Measurements from ENCODE around the gene PORCN. TPM values are rescaled to one million over a fixed set of nuclear protein-coding genes. Genes with fewer than 3 reads are reported as not detected.

Gene PORCN
- total and polyA plus RNA-seq, 9 of the 15 experiments (the other 6 are each of a cell fraction or from before 2014, with no cell fraction given): 0.34 to 5.1 (median 2.8) TPM

DNA sequence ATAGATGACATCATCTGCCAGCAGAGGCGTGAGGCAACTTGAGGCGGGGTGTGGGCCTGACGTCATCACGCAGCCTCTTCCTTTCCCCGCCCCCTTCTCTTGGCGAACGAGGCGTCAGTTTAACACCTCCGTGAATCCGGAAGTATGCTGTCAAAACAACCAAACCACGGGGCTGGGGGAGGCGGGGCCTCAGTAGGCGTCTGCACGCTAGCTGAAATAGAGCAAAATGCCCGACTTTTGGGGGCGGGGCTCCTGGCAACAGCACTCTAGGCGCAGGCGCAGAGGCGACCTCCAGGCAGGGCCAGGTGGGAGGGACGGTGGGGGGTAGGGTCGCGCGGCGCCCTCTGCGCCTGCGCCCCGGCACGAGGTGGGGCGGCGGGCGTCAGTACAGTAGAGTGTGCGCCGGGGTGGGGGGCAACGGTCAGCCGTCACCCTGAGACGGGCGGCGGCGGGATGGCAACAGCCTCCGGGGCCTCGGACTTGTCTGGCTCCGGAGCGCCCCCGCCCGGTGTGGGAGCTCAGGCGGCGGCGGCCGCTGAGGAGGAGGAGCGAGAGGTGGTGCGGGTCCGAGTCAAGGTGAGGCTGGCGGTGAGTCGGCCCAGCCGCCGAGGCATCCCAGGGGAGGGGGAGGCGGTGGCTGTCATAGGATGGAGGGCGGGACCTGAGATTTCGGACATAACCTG, 30.7 kb downstream of the PORCN start, which contains the start of gene TBC1D25 (continued):
- 0 out of 2 replicates have a peak, but pooled peaks have one; percentile 57 for TF ChIP-seq ZNF584 (CRISPR knock-in tag; IDR thresholded peaks at IDR 0.05; ENCODE audit: low read depth)
- TF ChIP-seq NCOA1 (IDR thresholded peaks at IDR 0.05; ENCODE audit: low read depth): peak; percentile 91
- peak; percentile 71 for TF ChIP-seq GABPA (tag; conservative IDR thresholded peaks at IDR 0.05; ENCODE audit: low read depth)
- TF ChIP-seq, protein P1, sequence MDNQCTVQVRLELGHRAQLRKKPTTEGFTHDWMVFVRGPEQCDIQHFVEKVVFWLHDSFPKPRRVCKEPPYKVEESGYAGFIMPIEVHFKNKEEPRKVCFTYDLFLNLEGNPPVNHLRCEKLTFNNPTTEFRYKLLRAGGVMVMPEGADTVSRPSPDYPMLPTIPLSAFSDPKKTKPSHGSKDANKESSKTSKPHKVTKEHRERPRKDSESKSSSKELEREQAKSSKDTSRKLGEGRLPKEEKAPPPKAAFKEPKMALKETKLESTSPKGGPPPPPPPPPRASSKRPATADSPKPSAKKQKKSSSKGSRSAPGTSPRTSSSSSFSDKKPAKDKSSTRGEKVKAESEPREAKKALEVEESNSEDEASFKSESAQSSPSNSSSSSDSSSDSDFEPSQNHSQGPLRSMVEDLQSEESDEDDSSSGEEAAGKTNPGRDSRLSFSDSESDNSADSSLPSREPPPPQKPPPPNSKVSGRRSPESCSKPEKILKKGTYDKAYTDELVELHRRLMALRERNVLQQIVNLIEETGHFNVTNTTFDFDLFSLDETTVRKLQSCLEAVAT (IDR thresholded peaks at IDR 0.05): no peak
- peak; percentile 65 for TF ChIP-seq CTBP1 (IDR thresholded peaks at IDR 0.05; ENCODE audit: borderline replicate concordance)
- TF ChIP-seq ASH1L (IDR thresholded peaks at IDR 0.05; ENCODE audit: borderline replicate concordance, low read depth, partially characterized antibody): no peak
- no peak for TF ChIP-seq ZNF41 (CRISPR knock-in tag; conservative IDR thresholded peaks at IDR 0.05)
- TF ChIP-seq, protein P2, sequence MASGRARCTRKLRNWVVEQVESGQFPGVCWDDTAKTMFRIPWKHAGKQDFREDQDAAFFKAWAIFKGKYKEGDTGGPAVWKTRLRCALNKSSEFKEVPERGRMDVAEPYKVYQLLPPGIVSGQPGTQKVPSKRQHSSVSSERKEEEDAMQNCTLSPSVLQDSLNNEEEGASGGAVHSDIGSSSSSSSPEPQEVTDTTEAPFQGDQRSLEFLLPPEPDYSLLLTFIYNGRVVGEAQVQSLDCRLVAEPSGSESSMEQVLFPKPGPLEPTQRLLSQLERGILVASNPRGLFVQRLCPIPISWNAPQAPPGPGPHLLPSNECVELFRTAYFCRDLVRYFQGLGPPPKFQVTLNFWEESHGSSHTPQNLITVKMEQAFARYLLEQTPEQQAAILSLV (tag; IDR thresholded peaks at IDR 0.05): no peak
- TF ChIP-seq, protein P3, sequence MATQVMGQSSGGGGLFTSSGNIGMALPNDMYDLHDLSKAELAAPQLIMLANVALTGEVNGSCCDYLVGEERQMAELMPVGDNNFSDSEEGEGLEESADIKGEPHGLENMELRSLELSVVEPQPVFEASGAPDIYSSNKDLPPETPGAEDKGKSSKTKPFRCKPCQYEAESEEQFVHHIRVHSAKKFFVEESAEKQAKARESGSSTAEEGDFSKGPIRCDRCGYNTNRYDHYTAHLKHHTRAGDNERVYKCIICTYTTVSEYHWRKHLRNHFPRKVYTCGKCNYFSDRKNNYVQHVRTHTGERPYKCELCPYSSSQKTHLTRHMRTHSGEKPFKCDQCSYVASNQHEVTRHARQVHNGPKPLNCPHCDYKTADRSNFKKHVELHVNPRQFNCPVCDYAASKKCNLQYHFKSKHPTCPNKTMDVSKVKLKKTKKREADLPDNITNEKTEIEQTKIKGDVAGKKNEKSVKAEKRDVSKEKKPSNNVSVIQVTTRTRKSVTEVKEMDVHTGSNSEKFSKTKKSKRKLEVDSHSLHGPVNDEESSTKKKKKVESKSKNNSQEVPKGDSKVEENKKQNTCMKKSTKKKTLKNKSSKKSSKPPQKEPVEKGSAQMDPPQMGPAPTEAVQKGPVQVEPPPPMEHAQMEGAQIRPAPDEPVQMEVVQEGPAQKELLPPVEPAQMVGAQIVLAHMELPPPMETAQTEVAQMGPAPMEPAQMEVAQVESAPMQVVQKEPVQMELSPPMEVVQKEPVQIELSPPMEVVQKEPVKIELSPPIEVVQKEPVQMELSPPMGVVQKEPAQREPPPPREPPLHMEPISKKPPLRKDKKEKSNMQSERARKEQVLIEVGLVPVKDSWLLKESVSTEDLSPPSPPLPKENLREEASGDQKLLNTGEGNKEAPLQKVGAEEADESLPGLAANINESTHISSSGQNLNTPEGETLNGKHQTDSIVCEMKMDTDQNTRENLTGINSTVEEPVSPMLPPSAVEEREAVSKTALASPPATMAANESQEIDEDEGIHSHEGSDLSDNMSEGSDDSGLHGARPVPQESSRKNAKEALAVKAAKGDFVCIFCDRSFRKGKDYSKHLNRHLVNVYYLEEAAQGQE (IDR thresholded peaks at IDR 0.05; ENCODE audit: borderline replicate concordance): peak; percentile 16; the same call in 1 of the 2 replicates
- TF ChIP-seq, protein P3 (CRISPR knock-in tag; IDR thresholded peaks at IDR 0.05; ENCODE audit: low read depth): no peak
- peak; percentile 59; the same call in 1 of the 2 replicates for TF ChIP-seq KLF13 (tag; IDR thresholded peaks at IDR 0.05; ENCODE audit: borderline replicate concordance, low read depth)
- TF ChIP-seq ZEB2 (IDR thresholded peaks at IDR 0.05): 0 out of 2 replicates have a peak, but pooled peaks have one; percentile 74
- TF ChIP-seq ZNF212 (CRISPR knock-in tag; IDR thresholded peaks at IDR 0.05): no peak
- no peak for TF ChIP-seq TAF15 (IDR thresholded peaks at IDR 0.05; ENCODE audit: low read depth, low read length)
- TF ChIP-seq, protein P4, sequence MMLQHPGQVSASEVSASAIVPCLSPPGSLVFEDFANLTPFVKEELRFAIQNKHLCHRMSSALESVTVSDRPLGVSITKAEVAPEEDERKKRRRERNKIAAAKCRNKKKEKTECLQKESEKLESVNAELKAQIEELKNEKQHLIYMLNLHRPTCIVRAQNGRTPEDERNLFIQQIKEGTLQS (IDR thresholded peaks at IDR 0.05): peak; percentile 100
- TF ChIP-seq, protein P4 (CRISPR knock-in tag; conservative IDR thresholded peaks at IDR 0.05): no peak
